ENCODE measurements around the gene GULP1. TPM values are rescaled to one million over a fixed set of nuclear protein-coding genes. Genes with fewer than 3 reads are reported as not detected.
"Not testable (repeated sequence)": the region's sequence is repeated elsewhere in the genome, so short reads cannot be mapped to it uniquely, and the experiment has no call there.

Gene GULP1
- total RNA-seq, 2 donors from 2014 or later = 7.5 to 10.5 TPM

GRCh38 chr2:188599140-188599539 is 307.5 kb downstream of the GULP1 start:
- H3K27ac ChIP-seq = peak overlapping the region in 1 of 2 donors; percentile 49

GRCh38 chr2:188600536-188601210 is 309.0 kb downstream of the GULP1 start:
- DNase-seq (ENCODE audit: low spot score) = no peak
- H3K36me3 ChIP-seq = no peaks in the 10 kb centered on the region
- no peaks in the 10 kb centered on the region for H3K4me1 ChIP-seq
- no peak overlapping the region for H3K27ac ChIP-seq
- no peak for TF ChIP-seq CTCF (IDR thresholded peaks at IDR 0.05)
- H3K27me3 ChIP-seq = no peaks in the 10 kb centered on the region
- no peaks in the 10 kb centered on the region for H3K9me3 ChIP-seq
- H3K4me3 ChIP-seq = no peak overlapping the region

More at GRCh38 chr2:188599140-188599539, 307.5 kb downstream of the GULP1 start:
- no peak for TF ChIP-seq CTCF (IDR thresholded peaks at IDR 0.05)
- Histone ChIP-seq H3K36me3 (no peaks in the 10 kb centered on the region), H3K4me3 (no peak overlapping the region), H3K4me1 (no peaks in the 10 kb centered on the region), H3K9me3 (no peaks in the 10 kb centered on the region), H3K27me3 (no peaks in the 10 kb centered on the region)
- no peak for DNase-seq (ENCODE audit: low spot score)

GRCh38 chr2:188601391-188601790 is 309.7 kb downstream of the GULP1 start:
- Histone ChIP-seq H3K36me3 (no peaks in the 10 kb centered on the region), H3K9me3 (no peaks in the 10 kb centered on the region), H3K4me1 (no peaks in the 10 kb centered on the region), H3K27me3 (no peaks in the 10 kb centered on the region), H3K4me3 (no peak overlapping the region), H3K27ac (no peak overlapping the region)
- TF ChIP-seq CTCF (IDR thresholded peaks at IDR 0.05) = no peak
- no peak for DNase-seq (ENCODE audit: low spot score)

- H3K36me3 ChIP-seq = no peaks in the 10 kb centered on the region
- no peak overlapping the region for H3K4me3 ChIP-seq
- no peaks in the 10 kb centered on the region for H3K27me3 ChIP-seq
- DNase-seq (ENCODE audit: low spot score) = no peak
- no peak for TF ChIP-seq CTCF (IDR thresholded peaks at IDR 0.05)
- no peaks in the 10 kb centered on the region for H3K9me3 ChIP-seq
- H3K27ac ChIP-seq = no peak overlapping the region
- no peaks in the 10 kb centered on the region for H3K4me1 ChIP-seq
Measured at GRCh38 chr2:188601927-188602326, 310.3 kb downstream of the GULP1 start.

GRCh38 chr2:188604579-188604978 is 312.9 kb downstream of the GULP1 start:
- Histone ChIP-seq H3K36me3 (no peaks in the 10 kb centered on the region), H3K4me3 (no peak overlapping the region), H3K4me1 (no peaks in the 10 kb centered on the region), H3K27me3 (no peaks in the 10 kb centered on the region), H3K9me3 (no peaks in the 10 kb centered on the region), H3K27ac (no peak overlapping the region)
- TF ChIP-seq CTCF (IDR thresholded peaks at IDR 0.05) = no peak
- no peak for DNase-seq (ENCODE audit: low spot score)

GRCh38 chr2:188605609-188606584 is 314.2 kb downstream of the GULP1 start:
- H3K4me1 ChIP-seq; H3K4me3 ChIP-seq; H3K36me3 ChIP-seq; H3K9me3 ChIP-seq; H3K27me3 ChIP-seq; H3K27ac ChIP-seq; DNase-seq (ENCODE audit: low spot score): not testable (repeated sequence)

GRCh38 chr2:188606596-188606995 is 314.9 kb downstream of the GULP1 start:
- H3K4me3 ChIP-seq; H3K9me3 ChIP-seq; DNase-seq (ENCODE audit: low spot score): not testable (repeated sequence)

More at GRCh38 chr2:188606596-188606995, 314.9 kb downstream of the GULP1 start:
- H3K4me1 ChIP-seq, H3K27ac ChIP-seq, H3K36me3 ChIP-seq, H3K27me3 ChIP-seq: not testable (repeated sequence)
